ENCODE data around the gene EVA1A. TPM values are rescaled to one million over a fixed set of nuclear protein-coding genes. Genes with fewer than 3 reads are reported as not detected.
"Not testable (repeated sequence)": the region's sequence is repeated elsewhere in the genome, so short reads cannot be mapped to it uniquely, and the experiment has no call there.

EVA1A gene
- total RNA-seq, 1 experiment from 2014 or later, result not detected

GRCh38 chr2:75517547-75518230, 43.0 kb downstream of the EVA1A start:
- DNase-seq (ENCODE audit: low spot score), result no peak

- DNase-seq (ENCODE audit: low spot score), result peak; percentile 3
Measured at GRCh38 chr2:75516378-75517360, 44.1 kb downstream of the EVA1A start.

GRCh38 chr2:75515584-75516368, 45.0 kb downstream of the EVA1A start:
- DNase-seq (ENCODE audit: low spot score), result no peak

GRCh38 chr2:75513616-75514170, 47.0 kb downstream of the EVA1A start:
- DNase-seq (ENCODE audit: low spot score), result no peak

- DNase-seq (ENCODE audit: low spot score), result no peak
Measured at GRCh38 chr2:75512455-75513212, 48.1 kb downstream of the EVA1A start.

GRCh38 chr2:75506101-75506697, 54.5 kb downstream of the EVA1A start:
- no peak for DNase-seq (ENCODE audit: low spot score)

GRCh38 chr2:75505012-75505411, 55.7 kb downstream of the EVA1A start:
- DNase-seq (ENCODE audit: low spot score), result no peak

GRCh38 chr2:75503048-75503607, 57.6 kb downstream of the EVA1A start:
- no peak for DNase-seq (ENCODE audit: low spot score)

- no peak for DNase-seq (ENCODE audit: low spot score)
Measured at GRCh38 chr2:75500633-75501032, 60.1 kb downstream of the EVA1A start.

- no peak for DNase-seq (ENCODE audit: low spot score)
Measured at GRCh38 chr2:75499534-75499933, 61.2 kb downstream of the EVA1A start.

GRCh38 chr2:75498907-75499306, 61.8 kb downstream of the EVA1A start:
- DNase-seq (ENCODE audit: low spot score), result no peak

GRCh38 chr2:75497256-75497655, 63.5 kb downstream of the EVA1A start:
- no peak for DNase-seq (ENCODE audit: low spot score)

GRCh38 chr2:75495862-75496261, 64.9 kb downstream of the EVA1A start:
- no peak for DNase-seq (ENCODE audit: low spot score)

GRCh38 chr2:75494137-75494769, 66.5 kb downstream of the EVA1A start:
- DNase-seq (ENCODE audit: low spot score), result no peak

GRCh38 chr2:75493230-75493629, 67.5 kb downstream of the EVA1A start:
- no peak for DNase-seq (ENCODE audit: low spot score)

GRCh38 chr2:75491129-75491753, 69.5 kb downstream of the EVA1A start:
- DNase-seq (ENCODE audit: low spot score), result no peak

GRCh38 chr2:75489721-75490120, 71.0 kb downstream of the EVA1A start:
- no peak for DNase-seq (ENCODE audit: low spot score)

GRCh38 chr2:75488157-75488556, 72.6 kb downstream of the EVA1A start:
- no peak for DNase-seq (ENCODE audit: low spot score)

- DNase-seq (ENCODE audit: low spot score), result not testable (repeated sequence)
Measured at GRCh38 chr2:75486735-75487134, 74.0 kb downstream of the EVA1A start.
